ENCODE data around the gene PMM2. TPM values are rescaled to one million over a fixed set of nuclear protein-coding genes. Genes with fewer than 3 reads are reported as not detected.
"Not testable (repeated sequence)": the region's sequence is repeated elsewhere in the genome, so short reads cannot be mapped to it uniquely, and the experiment has no call there.

The PMM2 gene
- total and polyA plus RNA-seq, 12 donors = 7.4 to 81.1 (median 26.3) TPM

DNA sequence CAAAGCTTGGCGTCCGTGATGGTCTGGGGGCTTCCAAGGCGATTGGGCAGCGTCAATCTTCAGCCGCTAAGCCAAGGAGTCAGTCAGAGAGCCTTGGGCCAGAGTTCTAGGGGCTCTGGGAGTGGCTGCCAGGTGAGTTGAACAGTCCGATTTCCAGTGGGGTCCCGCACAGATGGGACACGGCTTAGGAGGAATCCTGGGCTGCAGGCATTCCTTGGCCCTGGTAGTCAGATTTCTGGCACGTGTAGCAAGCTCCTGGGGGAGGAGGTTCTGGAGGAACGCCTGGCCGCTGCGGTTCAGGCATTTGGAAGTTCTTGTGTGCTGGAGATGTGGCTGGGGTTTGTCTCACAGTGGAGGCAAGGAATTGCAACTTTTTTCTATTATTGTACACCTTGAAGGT is 45.7 kb downstream of the PMM2 start:
- H3K4me3 ChIP-seq; H3K9me3 ChIP-seq (replicated peaks in 1 of 3); H3K27ac ChIP-seq; H3K4me1 ChIP-seq (replicated peaks in 1 of 2); DNase-seq; intact Hi-C loops (cut with DNase I); H3K36me3 ChIP-seq (replicated peaks in 1 of 2); H3K27me3 ChIP-seq: not testable (repeated sequence)
- 76 to 97% (median 86%) methylated on average over 6 to 12 of the region's 12 CpGs for WGBS, 4 donors

DNA sequence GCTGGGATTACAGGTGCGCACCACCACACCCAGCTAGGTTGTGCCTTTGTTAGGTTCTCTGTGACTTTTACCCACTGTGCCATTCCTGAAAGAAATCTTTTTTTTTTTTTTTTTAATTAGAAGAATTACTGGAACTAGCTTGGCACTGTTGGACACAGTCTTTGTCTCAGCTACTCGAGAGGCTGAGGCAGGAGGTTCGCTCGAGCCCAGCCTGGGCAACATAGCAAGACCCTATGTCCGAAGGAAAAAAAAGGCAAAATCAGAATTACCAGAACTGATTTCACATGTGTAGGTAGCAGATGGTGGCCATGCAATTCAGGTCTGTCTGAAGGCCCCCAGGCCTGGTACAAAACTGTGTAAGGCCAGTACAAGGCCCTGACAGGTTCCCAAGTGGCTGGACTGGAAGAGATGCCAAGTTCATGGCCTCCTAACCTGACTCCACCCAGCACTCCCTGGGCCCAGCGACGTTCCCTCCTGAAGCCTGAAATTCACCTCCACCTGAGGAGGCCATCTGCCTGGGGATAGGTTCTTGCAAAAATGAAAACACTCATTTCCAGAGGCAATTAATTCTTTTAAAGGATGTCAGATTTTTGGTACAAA is 48.2 kb downstream of the PMM2 start:
- Histone ChIP-seq H3K9me3 (replicated peaks in 1 of 3) (no peaks in the 10 kb centered on the region), H3K4me3 (no peak overlapping the region), H3K4me1 (replicated peaks in 1 of 2) (peaks cover 17 to 21% of the 10 kb centered on the region in 2 donors), H3K27ac (no peak overlapping the region), H3K27me3 (no peaks in the 10 kb centered on the region), H3K36me3 (replicated peaks in 1 of 2) (peaks cover 0 to 20% of the 10 kb centered on the region in 2 donors)
- TF ChIP-seq POLR2A (IDR thresholded peaks at IDR 0.05) = no peak
- TF ChIP-seq, protein P1, sequence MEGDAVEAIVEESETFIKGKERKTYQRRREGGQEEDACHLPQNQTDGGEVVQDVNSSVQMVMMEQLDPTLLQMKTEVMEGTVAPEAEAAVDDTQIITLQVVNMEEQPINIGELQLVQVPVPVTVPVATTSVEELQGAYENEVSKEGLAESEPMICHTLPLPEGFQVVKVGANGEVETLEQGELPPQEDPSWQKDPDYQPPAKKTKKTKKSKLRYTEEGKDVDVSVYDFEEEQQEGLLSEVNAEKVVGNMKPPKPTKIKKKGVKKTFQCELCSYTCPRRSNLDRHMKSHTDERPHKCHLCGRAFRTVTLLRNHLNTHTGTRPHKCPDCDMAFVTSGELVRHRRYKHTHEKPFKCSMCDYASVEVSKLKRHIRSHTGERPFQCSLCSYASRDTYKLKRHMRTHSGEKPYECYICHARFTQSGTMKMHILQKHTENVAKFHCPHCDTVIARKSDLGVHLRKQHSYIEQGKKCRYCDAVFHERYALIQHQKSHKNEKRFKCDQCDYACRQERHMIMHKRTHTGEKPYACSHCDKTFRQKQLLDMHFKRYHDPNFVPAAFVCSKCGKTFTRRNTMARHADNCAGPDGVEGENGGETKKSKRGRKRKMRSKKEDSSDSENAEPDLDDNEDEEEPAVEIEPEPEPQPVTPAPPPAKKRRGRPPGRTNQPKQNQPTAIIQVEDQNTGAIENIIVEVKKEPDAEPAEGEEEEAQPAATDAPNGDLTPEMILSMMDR (IDR thresholded peaks at IDR 0.05) = no peak
- no peak for DNase-seq
- intact Hi-C loops (cut with DNase I) = no loop called here
- 92 to 95% (median 94%) methylated on average over 7 of the region's 7 CpGs for WGBS, 4 donors

DNA sequence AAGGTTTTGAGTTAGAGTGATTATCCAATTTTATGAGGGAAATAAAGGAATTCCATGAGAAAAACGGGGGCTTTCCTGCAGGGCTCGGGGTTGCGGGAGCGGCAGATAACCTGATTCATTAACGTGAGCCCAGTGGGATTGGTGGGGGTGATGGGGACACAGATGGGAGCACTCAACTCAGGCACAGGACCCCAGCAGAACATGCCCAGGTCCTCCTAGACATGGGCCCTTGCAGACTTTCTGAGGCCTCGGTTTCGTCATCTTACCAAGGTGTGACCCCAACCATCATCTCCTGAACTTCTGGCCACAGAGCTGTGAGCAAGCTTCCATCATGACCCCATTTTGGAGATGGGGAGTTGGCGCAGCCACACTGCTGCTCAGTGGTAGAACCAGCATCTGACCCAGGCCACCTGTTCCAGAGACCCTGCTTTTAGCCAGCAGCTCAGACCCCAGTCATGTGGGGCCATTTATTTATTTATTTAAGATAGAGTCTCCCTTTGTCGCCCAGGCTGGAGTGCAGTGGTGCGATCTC is 48.8 kb downstream of the PMM2 start:
- Histone ChIP-seq H3K4me1 (replicated peaks in 1 of 2) (peaks cover 18 to 23% of the 10 kb centered on the region in 2 donors), H3K36me3 (replicated peaks in 1 of 2) (peaks cover 0 to 20% of the 10 kb centered on the region in 2 donors), H3K27me3 (no peaks in the 10 kb centered on the region), H3K27ac (no peak overlapping the region), H3K9me3 (replicated peaks in 1 of 3) (no peaks in the 10 kb centered on the region), H3K4me3 (no peak overlapping the region)
- intact Hi-C loops (cut with DNase I) = no loop called here
- no peak for DNase-seq
- 92 to 95% (median 93%) methylated on average over 10 of the region's 10 CpGs for WGBS, 4 donors
- no peak for TF ChIP-seq POLR2A (IDR thresholded peaks at IDR 0.05)

DNA sequence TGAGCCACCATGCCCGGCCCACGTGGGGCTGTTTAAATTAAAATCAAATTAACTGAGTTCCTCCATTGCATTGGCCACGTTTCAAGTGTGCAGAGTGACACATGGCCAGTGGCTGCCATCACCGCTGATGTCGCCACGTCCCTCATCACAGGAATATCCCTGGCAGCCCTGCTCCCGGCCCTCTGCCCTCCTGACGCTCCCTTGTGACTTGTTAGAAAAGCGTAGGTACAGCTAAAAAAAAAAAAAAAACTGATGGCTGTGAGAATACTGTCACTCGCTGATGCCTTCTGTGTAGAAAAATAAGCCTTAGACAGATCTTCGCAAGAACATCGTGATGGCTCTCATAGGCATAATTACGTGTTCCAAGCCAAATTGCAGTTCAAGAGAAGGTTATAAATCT is 49.5 kb downstream of the PMM2 start:
- peaks cover 0 to 25% of the 10 kb centered on the region in 2 donors for H3K36me3 ChIP-seq (replicated peaks in 1 of 2)
- no peaks in the 10 kb centered on the region for H3K9me3 ChIP-seq (replicated peaks in 1 of 3)
- no peak overlapping the region for H3K4me3 ChIP-seq
- TF ChIP-seq, protein P1 (IDR thresholded peaks at IDR 0.05) = no peak
- TF ChIP-seq POLR2A (IDR thresholded peaks at IDR 0.05) = no peak
- 81 to 93% (median 91%) methylated on average over 11 to 13 of the region's 13 CpGs for WGBS, 4 donors
- H3K27me3 ChIP-seq = no peaks in the 10 kb centered on the region
- no peak for DNase-seq
- H3K27ac ChIP-seq = no peak overlapping the region
- intact Hi-C loops (cut with DNase I) = no loop called here
- H3K4me1 ChIP-seq (replicated peaks in 1 of 2) = peaks cover 18 to 23% of the 10 kb centered on the region in 2 donors

DNA sequence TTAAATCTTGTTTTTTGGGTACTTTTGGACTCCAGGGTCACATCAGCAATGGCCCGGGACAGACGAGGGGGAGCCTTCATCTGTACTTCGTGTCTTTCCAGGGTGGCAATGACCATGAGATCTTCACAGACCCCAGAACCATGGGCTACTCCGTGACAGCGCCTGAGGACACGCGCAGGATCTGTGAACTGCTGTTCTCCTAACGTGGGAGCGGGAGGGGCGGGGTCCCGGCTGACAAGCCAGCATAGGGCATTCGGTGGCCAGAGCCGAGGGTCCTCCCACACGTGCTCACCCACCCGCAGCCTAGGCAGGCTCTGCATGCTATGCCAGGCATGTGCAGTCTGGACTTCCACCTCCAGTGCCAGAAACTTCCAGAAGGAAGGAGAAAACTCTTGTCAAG is 50.0 kb downstream of the PMM2 start:
- peaks cover 0 to 28% of the 10 kb centered on the region in 2 donors for H3K36me3 ChIP-seq (replicated peaks in 1 of 2)
- H3K4me1 ChIP-seq (replicated peaks in 1 of 2) = peaks cover 18 to 26% of the 10 kb centered on the region in 2 donors
- no peaks in the 10 kb centered on the region for H3K27me3 ChIP-seq
- no peak overlapping the region for H3K4me3 ChIP-seq
- no peak overlapping the region for H3K27ac ChIP-seq
- 89 to 96% (median 93%) methylated on average over 8 to 15 of the region's 15 CpGs for WGBS, 4 donors
- peak in 1 of 7 donors; percentile 44 for DNase-seq
- intact Hi-C loops (cut with DNase I) = no loop called here
- no peak for TF ChIP-seq POLR2A (IDR thresholded peaks at IDR 0.05)
- TF ChIP-seq, protein P1 (IDR thresholded peaks at IDR 0.05) = no peak
- no peaks in the 10 kb centered on the region for H3K9me3 ChIP-seq (replicated peaks in 1 of 3)

Data from adrenal gland (tissue), 12 donors.